SU-DHL-6 (cell line): ENCODE data around the gene THRA.
A peak's percentile ranks its signal among the peaks of the same experiment; 100 is the strongest.

Source experiments
- H2AFZ ChIP-seq: fragments of 200-600 bp; sonication (generic); 2 replicates; pipeline ENCODE4 v1.6.1; 2014; ENCODE audit warnings: low read depth, mild to moderate bottlenecking, moderate library complexity, mixed read lengths, antibody characterized with exemption, low read length; ENCODE audit not compliant: severe bottlenecking
- H3F3A ChIP-seq: fragments of 200-600 bp; shearing (Covaris generic); 2 replicates; pipeline ENCODE4 v1.6.0; 2016; ENCODE audit warnings: antibody characterized with exemption, mild to moderate bottlenecking; ENCODE audit not compliant: insufficient read depth
- H3K27ac ChIP-seq: fragments of 200-600 bp; sonication (generic); 2 replicates; pipeline ENCODE4 v1.5.1; 2016; ENCODE audit warnings: low read depth, mild to moderate bottlenecking, low read length, moderate library complexity, mixed read lengths
- H3K27me3 ChIP-seq: fragments of 200-600 bp; sonication (generic), shearing (Covaris generic); 2 replicates; pipeline ENCODE4 v1.6.0; 2014; ENCODE audit warnings: mild to moderate bottlenecking, low read length
- H3K36me3 ChIP-seq: fragments of 200-600 bp; sonication (generic); 2 replicates; pipeline ENCODE4 v1.6.1; 2014; ENCODE audit warnings: mild to moderate bottlenecking, low read length, mixed read lengths
- H3K4me2 ChIP-seq: fragments of 300-600, 200-600 bp; shearing (Covaris generic), sonication (generic); 2 replicates; pipeline ENCODE4 v1.6.0; 2014; ENCODE audit warnings: low read length, low read depth, mild to moderate bottlenecking; ENCODE audit not compliant: poor library complexity, severe bottlenecking
- H3K4me3 ChIP-seq: fragments of 200-600 bp; sonication (generic); 2 replicates; pipeline ENCODE4 v1.5.1; 2014; ENCODE audit warnings: antibody characterized with exemption, low read length, mild to moderate bottlenecking, mixed read lengths; ENCODE audit not compliant: insufficient read depth, poor library complexity, severe bottlenecking
- H3K79me2 ChIP-seq: fragments of 200-600 bp; sonication (generic); 2 replicates; pipeline ENCODE4 v1.6.1; 2014; ENCODE audit warnings: mild to moderate bottlenecking, low read length, moderate library complexity; ENCODE audit not compliant: insufficient read depth
- H3K9ac ChIP-seq: fragments of 200-600 bp; sonication (generic); 2 replicates; pipeline ENCODE4 v1.7.0; 2014; ENCODE audit warnings: mild to moderate bottlenecking, low read length
- H3K9me2 ChIP-seq: fragments of 200-600 bp; sonication (generic); replicated peaks from 2 replicates; pipeline ENCODE4 v1.6.1; 2014; ENCODE audit warnings: low read length; ENCODE audit not compliant: insufficient read depth
- H3K9me3 ChIP-seq: fragments of 200-600 bp; sonication (generic); 2 replicates; pipeline ENCODE4 v1.6.1; 2014; ENCODE audit warnings: low read length, mixed read lengths; ENCODE audit not compliant: insufficient read depth
- H4K20me1 ChIP-seq: fragments of 200-600 bp; sonication (generic); 2 replicates; pipeline ENCODE4 v1.6.1; 2014; ENCODE audit warnings: low read depth, mild to moderate bottlenecking, antibody characterized with exemption, low read length, moderate library complexity, mixed read lengths
- CTCF ChIP-seq: fragments of 200-600 bp; sonication (generic); IDR thresholded peaks from one replicate; pipeline ENCODE4 v1.5.1; 2017; ENCODE audit warnings: antibody characterized with exemption, mild to moderate bottlenecking, low read length, moderate library complexity; ENCODE audit not compliant: insufficient read depth, poor library complexity, severe bottlenecking
- EZH2phosphoT487 ChIP-seq: fragments of 200-600 bp; sonication (generic), shearing (Covaris generic); conservative IDR thresholded peaks from 2 replicates; pipeline ENCODE4 v1.6.1; 2018; ENCODE audit warnings: mild to moderate bottlenecking, antibody characterized with exemption, low read length, moderate library complexity, mixed read lengths

The THRA gene

GRCh38 chr17:40112191-40112711 lies 49.5 kb downstream of the THRA start:
- no peaks in the 10 kb centered on the region for H3K79me2 ChIP-seq
- no peaks in the 10 kb centered on the region for H3K9me2 ChIP-seq
- H3K27ac ChIP-seq = no peak overlapping the region
- H3K9me3 ChIP-seq = no peaks in the 10 kb centered on the region
- TF ChIP-seq EZH2phosphoT487 = no peak
- no peak for TF ChIP-seq CTCF
- H3K9ac ChIP-seq = peak overlapping the region; percentile 28; the same call in 1 of the 2 replicates
- peak overlapping the region; percentile 79 for H2AFZ ChIP-seq
- no peaks in the 10 kb centered on the region for H3F3A ChIP-seq
- H3K27me3 ChIP-seq = no peaks in the 10 kb centered on the region
- H4K20me1 ChIP-seq = no peaks in the 10 kb centered on the region
- no peak overlapping the region for H3K4me3 ChIP-seq
- no peaks in the 10 kb centered on the region for H3K36me3 ChIP-seq
- H3K4me2 ChIP-seq = peak overlapping the region; percentile 29

GRCh38 chr17:40112718-40113109 lies 49.9 kb downstream of the THRA start:
- Histone ChIP-seq H3K4me3 (no peak overlapping the region), H3K9me2 (no peaks in the 10 kb centered on the region), H3K36me3 (no peaks in the 10 kb centered on the region), H3K27me3 (no peaks in the 10 kb centered on the region), H3K9me3 (no peaks in the 10 kb centered on the region), H3K9ac (peak overlapping the region; percentile 28; the same call in 1 of the 2 replicates), H3K4me2 (peak overlapping the region; percentile 69), H3K79me2 (no peaks in the 10 kb centered on the region), H2AFZ (peak overlapping the region; percentile 79), H4K20me1 (no peaks in the 10 kb centered on the region), H3F3A (no peaks in the 10 kb centered on the region), H3K27ac (no peak overlapping the region)
- TF ChIP-seq CTCF = no peak
- TF ChIP-seq EZH2phosphoT487 = no peak

- Histone ChIP-seq H4K20me1 (no peaks in the 10 kb centered on the region), H3K4me2 (peak overlapping the region; percentile 69), H3K27ac (peak overlapping the region; percentile 60), H3K4me3 (peak overlapping the region; percentile 40), H3F3A (no peaks in the 10 kb centered on the region), H3K9me3 (no peaks in the 10 kb centered on the region), H2AFZ (peak overlapping the region; percentile 6), H3K27me3 (no peaks in the 10 kb centered on the region), H3K9me2 (no peaks in the 10 kb centered on the region), H3K9ac (peak overlapping the region; percentile 62), H3K36me3 (no peaks in the 10 kb centered on the region), H3K79me2 (no peaks in the 10 kb centered on the region)
- TF ChIP-seq EZH2phosphoT487 (no peak), CTCF (peak; percentile 67)
Observed at GRCh38 chr17:40113110-40113906, 50.5 kb downstream of the THRA start.
